GM18517 (cell line): Measurements from ENCODE around the gene DUSP11.
"Not testable (repeated sequence)": the region's sequence is repeated elsewhere in the genome, so short reads cannot be mapped to it uniquely, and the experiment has no call there.

Source experiments
- ATAC-seq: cut with Tn5 transposase; IDR thresholded peaks from one replicate; pipeline ENCODE4 v1.9.1; 2021; ENCODE audit warnings: mild to moderate bottlenecking, moderate library complexity; ENCODE audit not compliant: unreplicated experiment

DUSP11 gene

GRCh38 chr2:73718851-73719621 is 60.9 kb downstream of the DUSP11 start:
- no peak for ATAC-seq

- no peak for ATAC-seq
Observed at GRCh38 chr2:73718421-73718820, 61.5 kb downstream of the DUSP11 start.

GRCh38 chr2:73717695-73718094 is 62.2 kb downstream of the DUSP11 start:
- ATAC-seq: not testable (repeated sequence)

GRCh38 chr2:73717251-73717606 is 62.7 kb downstream of the DUSP11 start:
- no peak for ATAC-seq

GRCh38 chr2:73716543-73717250 is 63.2 kb downstream of the DUSP11 start:
- ATAC-seq: no peak

GRCh38 chr2:73714091-73714490 is 65.8 kb downstream of the DUSP11 start:
- ATAC-seq: no peak
